Neural cell (in vitro differentiated cells): ENCODE results near the gene AP1S3. TPM values are rescaled to one million over a fixed set of nuclear protein-coding genes. Genes with fewer than 3 reads are reported as not detected.

Experiments used
- H2AFZ ChIP-seq: fragments of 200-600, 300-800 bp; sonication (generic), shearing (Covaris generic); 2 replicates; pipeline ENCODE4 v1.6.0; 2014; ENCODE audit warnings: low read depth, mild to moderate bottlenecking, antibody characterized with exemption, low read length, moderate library complexity
- H3F3A ChIP-seq: fragments of 200-600 bp; shearing (Covaris generic); 2 replicates; pipeline ENCODE4 v1.6.1; 2016; ENCODE audit warnings: mild to moderate bottlenecking, moderate library complexity, mixed read lengths, antibody characterized with exemption, low read length; ENCODE audit not compliant: insufficient read depth, poor library complexity, severe bottlenecking
- H3K27ac ChIP-seq: fragments of 200-600, 300-800 bp; sonication (generic), shearing (Covaris generic); 2 replicates; pipeline ENCODE4 v1.5.1; 2014; ENCODE audit warnings: mild to moderate bottlenecking, low read length, moderate library complexity
- H3K27me3 ChIP-seq: fragments of 300-800, 200-600 bp; sonication (generic), shearing (Covaris generic); 2 replicates; pipeline ENCODE4 v1.6.0; 2014; ENCODE audit warnings: mild to moderate bottlenecking, low read depth, low read length, moderate library complexity; ENCODE audit not compliant: insufficient read depth
- H3K36me3 ChIP-seq: fragments of 300-800, 200-600 bp; sonication (generic), shearing (Covaris generic); 2 replicates; pipeline ENCODE4 v1.5.1; 2014; ENCODE audit warnings: mild to moderate bottlenecking, antibody characterized with exemption, low read length, moderate library complexity; ENCODE audit not compliant: insufficient read depth
- H3K4me2 ChIP-seq: fragments of 300-800, 200-600 bp; sonication (generic), shearing (Covaris generic); 2 replicates; pipeline ENCODE4 v1.6.0; 2014; ENCODE audit warnings: mild to moderate bottlenecking, low read length
- H3K4me3 ChIP-seq: fragments of 300-800, 200-600 bp; sonication (generic), shearing (Covaris generic); 2 replicates; pipeline ENCODE4 v1.5.1; 2014; ENCODE audit warnings: mild to moderate bottlenecking, low read length, moderate library complexity
- H3K79me2 ChIP-seq: fragments of 200-600 bp; shearing (Covaris generic); replicated peaks from 2 replicates; pipeline ENCODE4 v1.6.0; 2014; ENCODE audit warnings: mild to moderate bottlenecking, low read length, moderate library complexity; ENCODE audit not compliant: insufficient read depth
- H3K9ac ChIP-seq: fragments of 300-800, 200-600 bp; sonication (generic), shearing (Covaris generic); 2 replicates; pipeline ENCODE4 v1.6.1; 2016; ENCODE audit warnings: mild to moderate bottlenecking, low read length, mixed read lengths
- H3K9me2 ChIP-seq: fragments of 200-600 bp; shearing (Covaris generic); 2 replicates; pipeline ENCODE4 v1.6.1; 2016; ENCODE audit warnings: mild to moderate bottlenecking, low read length, mixed read lengths; ENCODE audit not compliant: insufficient read depth
- H3K9me3 ChIP-seq: fragments of 200-600, 300-800 bp; sonication (generic), shearing (Covaris generic); 2 replicates; pipeline ENCODE4 v1.6.1; 2016; ENCODE audit warnings: mild to moderate bottlenecking, mixed run types, low read length, moderate library complexity, mixed read lengths
- H4K20me1 ChIP-seq: fragments of 200-600 bp; shearing (Covaris generic); 2 replicates; pipeline ENCODE4 v1.6.1; 2016; ENCODE audit warnings: mild to moderate bottlenecking, mixed run types; ENCODE audit not compliant: insufficient read depth
- EP300 ChIP-seq: fragments of 450-650 bp; conservative IDR thresholded peaks from 2 replicates; pipeline ENCODE4 v1.6.1; 2014; ENCODE audit warnings: antibody characterized with exemption, mild to moderate bottlenecking, moderate library complexity; ENCODE audit not compliant: poor library complexity, severe bottlenecking
- EZH2 ChIP-seq: fragments of 200-600, 300-800 bp; shearing (Covaris generic), sonication (generic); IDR thresholded peaks from 2 replicates; pipeline ENCODE4 v1.6.1; 2014; ENCODE audit warnings: antibody characterized with exemption, low read length, borderline replicate concordance, mild to moderate bottlenecking; ENCODE audit not compliant: insufficient read depth, poor library complexity, severe bottlenecking
- MXI1 ChIP-seq: fragments of 450-650 bp; conservative IDR thresholded peaks from 2 replicates; pipeline ENCODE4 v1.6.1; 2014; ENCODE audit warnings: antibody characterized with exemption, mild to moderate bottlenecking; ENCODE audit not compliant: poor library complexity, severe bottlenecking
- POLR2AphosphoS5 ChIP-seq: IDR thresholded peaks from 2 replicates; pipeline ENCODE4 v1.6.1; 2012
- RAD21 ChIP-seq: fragments of 450-650 bp; conservative IDR thresholded peaks from 2 replicates; pipeline ENCODE4 v1.6.1; 2014; ENCODE audit warnings: antibody characterized with exemption, mild to moderate bottlenecking, moderate library complexity
- SMC3 ChIP-seq: fragments of 450-650 bp; conservative IDR thresholded peaks from 2 replicates; pipeline ENCODE4 v1.6.1; 2014; ENCODE audit warnings: antibody characterized with exemption, mild to moderate bottlenecking, moderate library complexity; ENCODE audit not compliant: poor library complexity
- TAF1 ChIP-seq: IDR thresholded peaks from 2 replicates; pipeline ENCODE4 v1.6.1; 2012; ENCODE audit warnings: low read depth
- polyA plus RNA-seq: library from polyadenylated mRNA; depleted of rRNA; stranded (reverse); fragments of >200 nt; gene quantifications from 2 replicates; pipeline ENCODE4 v1.2.3, GENCODE V29; 2014
- TF ChIP-seq, protein P1 (sequence below): IDR thresholded peaks from 2 replicates; pipeline ENCODE4 v1.6.1; 2012; ENCODE audit warnings: borderline replicate concordance
- TF ChIP-seq, protein P2 (sequence below): fragments of 450-650 bp; IDR thresholded peaks from 2 replicates; pipeline ENCODE4 v1.5.1; 2014; ENCODE audit warnings: antibody characterized with exemption, mild to moderate bottlenecking, moderate library complexity; ENCODE audit not compliant: poor library complexity, severe bottlenecking

The AP1S3 gene
- polyA plus RNA-seq, 1 donor from 2014 or later = 2.7 TPM

DNA sequence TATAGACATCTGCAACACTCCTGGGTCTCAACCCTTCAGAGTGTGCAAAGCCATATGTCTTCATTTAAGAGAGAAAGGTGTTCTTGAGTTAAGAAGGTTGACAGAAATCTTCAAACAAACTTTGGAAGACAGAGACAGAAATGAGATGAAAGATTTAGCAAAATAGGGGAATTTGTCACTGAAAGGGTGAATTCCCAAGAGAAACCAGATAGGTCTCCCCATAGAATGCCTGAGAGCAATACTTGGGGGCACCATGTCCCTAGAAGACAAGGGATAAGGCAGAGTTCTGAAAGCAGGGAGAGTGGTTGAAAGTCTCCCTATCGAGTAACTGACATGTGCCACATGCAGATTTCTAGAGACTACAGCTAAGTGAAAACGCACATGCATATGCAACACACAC is 50.0 kb downstream of the AP1S3 start:
- Histone ChIP-seq H3K27me3 (no peaks in the 10 kb centered on the region), H3K27ac (no peak overlapping the region), H3K4me3 (no peak overlapping the region), H3K9ac (no peak overlapping the region), H4K20me1 (no peaks in the 10 kb centered on the region), H3K79me2 (no peaks in the 10 kb centered on the region), H3K9me3 (no peaks in the 10 kb centered on the region), H3K4me2 (no peak overlapping the region), H3K36me3 (no peaks in the 10 kb centered on the region), H3F3A (no peaks in the 10 kb centered on the region), H3K9me2 (no peaks in the 10 kb centered on the region), H2AFZ (no peak overlapping the region)
- TF ChIP-seq RAD21 (no peak), TAF1 (no peak), EP300 (no peak), POLR2AphosphoS5 (no peak), EZH2 (no peak), SMC3 (no peak), MXI1 (no peak)
- TF ChIP-seq, protein P1, sequence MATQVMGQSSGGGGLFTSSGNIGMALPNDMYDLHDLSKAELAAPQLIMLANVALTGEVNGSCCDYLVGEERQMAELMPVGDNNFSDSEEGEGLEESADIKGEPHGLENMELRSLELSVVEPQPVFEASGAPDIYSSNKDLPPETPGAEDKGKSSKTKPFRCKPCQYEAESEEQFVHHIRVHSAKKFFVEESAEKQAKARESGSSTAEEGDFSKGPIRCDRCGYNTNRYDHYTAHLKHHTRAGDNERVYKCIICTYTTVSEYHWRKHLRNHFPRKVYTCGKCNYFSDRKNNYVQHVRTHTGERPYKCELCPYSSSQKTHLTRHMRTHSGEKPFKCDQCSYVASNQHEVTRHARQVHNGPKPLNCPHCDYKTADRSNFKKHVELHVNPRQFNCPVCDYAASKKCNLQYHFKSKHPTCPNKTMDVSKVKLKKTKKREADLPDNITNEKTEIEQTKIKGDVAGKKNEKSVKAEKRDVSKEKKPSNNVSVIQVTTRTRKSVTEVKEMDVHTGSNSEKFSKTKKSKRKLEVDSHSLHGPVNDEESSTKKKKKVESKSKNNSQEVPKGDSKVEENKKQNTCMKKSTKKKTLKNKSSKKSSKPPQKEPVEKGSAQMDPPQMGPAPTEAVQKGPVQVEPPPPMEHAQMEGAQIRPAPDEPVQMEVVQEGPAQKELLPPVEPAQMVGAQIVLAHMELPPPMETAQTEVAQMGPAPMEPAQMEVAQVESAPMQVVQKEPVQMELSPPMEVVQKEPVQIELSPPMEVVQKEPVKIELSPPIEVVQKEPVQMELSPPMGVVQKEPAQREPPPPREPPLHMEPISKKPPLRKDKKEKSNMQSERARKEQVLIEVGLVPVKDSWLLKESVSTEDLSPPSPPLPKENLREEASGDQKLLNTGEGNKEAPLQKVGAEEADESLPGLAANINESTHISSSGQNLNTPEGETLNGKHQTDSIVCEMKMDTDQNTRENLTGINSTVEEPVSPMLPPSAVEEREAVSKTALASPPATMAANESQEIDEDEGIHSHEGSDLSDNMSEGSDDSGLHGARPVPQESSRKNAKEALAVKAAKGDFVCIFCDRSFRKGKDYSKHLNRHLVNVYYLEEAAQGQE = no peak
- TF ChIP-seq, protein P2, sequence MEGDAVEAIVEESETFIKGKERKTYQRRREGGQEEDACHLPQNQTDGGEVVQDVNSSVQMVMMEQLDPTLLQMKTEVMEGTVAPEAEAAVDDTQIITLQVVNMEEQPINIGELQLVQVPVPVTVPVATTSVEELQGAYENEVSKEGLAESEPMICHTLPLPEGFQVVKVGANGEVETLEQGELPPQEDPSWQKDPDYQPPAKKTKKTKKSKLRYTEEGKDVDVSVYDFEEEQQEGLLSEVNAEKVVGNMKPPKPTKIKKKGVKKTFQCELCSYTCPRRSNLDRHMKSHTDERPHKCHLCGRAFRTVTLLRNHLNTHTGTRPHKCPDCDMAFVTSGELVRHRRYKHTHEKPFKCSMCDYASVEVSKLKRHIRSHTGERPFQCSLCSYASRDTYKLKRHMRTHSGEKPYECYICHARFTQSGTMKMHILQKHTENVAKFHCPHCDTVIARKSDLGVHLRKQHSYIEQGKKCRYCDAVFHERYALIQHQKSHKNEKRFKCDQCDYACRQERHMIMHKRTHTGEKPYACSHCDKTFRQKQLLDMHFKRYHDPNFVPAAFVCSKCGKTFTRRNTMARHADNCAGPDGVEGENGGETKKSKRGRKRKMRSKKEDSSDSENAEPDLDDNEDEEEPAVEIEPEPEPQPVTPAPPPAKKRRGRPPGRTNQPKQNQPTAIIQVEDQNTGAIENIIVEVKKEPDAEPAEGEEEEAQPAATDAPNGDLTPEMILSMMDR = no peak

DNA sequence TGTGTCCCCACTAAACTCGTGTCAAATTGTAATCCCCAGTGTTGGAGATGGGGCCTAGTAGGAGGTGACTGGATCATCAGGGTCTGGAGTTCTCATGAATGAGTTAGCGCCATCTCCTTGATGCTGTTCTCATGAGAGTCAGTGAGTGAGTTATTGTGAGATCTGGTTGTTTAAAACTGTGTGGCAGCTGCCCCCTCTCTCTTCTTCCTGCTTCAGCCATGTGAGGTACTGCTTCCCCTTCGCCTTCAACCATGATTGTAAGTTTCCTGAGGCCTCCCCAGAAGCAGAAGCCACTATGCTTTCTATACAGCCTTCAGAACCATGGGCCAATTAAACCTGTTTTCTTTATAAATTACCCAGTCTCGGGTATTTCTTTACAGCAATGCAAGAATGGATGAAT is 50.4 kb downstream of the AP1S3 start:
- H3K9ac ChIP-seq = no peak overlapping the region
- H3K27ac ChIP-seq = no peak overlapping the region
- H3K4me3 ChIP-seq = no peak overlapping the region
- no peak overlapping the region for H2AFZ ChIP-seq
- H3K27me3 ChIP-seq = no peaks in the 10 kb centered on the region
- H4K20me1 ChIP-seq = no peaks in the 10 kb centered on the region
- no peaks in the 10 kb centered on the region for H3K36me3 ChIP-seq
- TF ChIP-seq EZH2 (no peak), RAD21 (no peak), MXI1 (no peak), SMC3 (no peak), EP300 (no peak), POLR2AphosphoS5 (no peak), TAF1 (no peak)
- TF ChIP-seq, protein P2 = no peak
- TF ChIP-seq, protein P1 = no peak
- H3K4me2 ChIP-seq = no peak overlapping the region
- no peaks in the 10 kb centered on the region for H3K9me3 ChIP-seq
- no peaks in the 10 kb centered on the region for H3F3A ChIP-seq
- H3K79me2 ChIP-seq = no peaks in the 10 kb centered on the region
- no peaks in the 10 kb centered on the region for H3K9me2 ChIP-seq
